ENCODE results near the gene TLCD3A.

DNA sequence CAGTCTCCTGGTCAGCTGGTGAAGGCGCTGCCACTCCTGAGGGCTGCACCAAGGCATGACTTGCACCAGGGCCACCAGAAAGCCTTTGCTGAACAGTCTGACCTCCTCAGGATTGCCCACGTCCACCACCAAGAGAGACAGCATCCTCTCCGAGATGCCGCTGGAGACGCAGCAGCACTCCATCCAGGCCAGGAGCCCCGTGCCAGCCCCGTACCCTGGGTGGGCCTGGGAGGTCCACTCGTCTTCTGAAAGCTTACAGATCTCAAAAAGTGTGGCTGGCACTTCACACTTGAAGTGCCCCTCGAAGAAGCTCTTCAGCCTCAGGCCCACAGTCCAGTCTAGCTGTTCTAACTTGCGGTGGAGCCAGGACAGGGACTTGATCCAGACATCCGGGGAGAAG, 13.0 kb downstream of the TLCD3A start:
- TF ChIP-seq POLR2A (IDR thresholded peaks at IDR 0.05) (no peak), POLR2AphosphoS5 (IDR thresholded peaks at IDR 0.05) (no peak), EP300 (IDR thresholded peaks at IDR 0.05) (no peak)
- TF ChIP-seq, protein P1, sequence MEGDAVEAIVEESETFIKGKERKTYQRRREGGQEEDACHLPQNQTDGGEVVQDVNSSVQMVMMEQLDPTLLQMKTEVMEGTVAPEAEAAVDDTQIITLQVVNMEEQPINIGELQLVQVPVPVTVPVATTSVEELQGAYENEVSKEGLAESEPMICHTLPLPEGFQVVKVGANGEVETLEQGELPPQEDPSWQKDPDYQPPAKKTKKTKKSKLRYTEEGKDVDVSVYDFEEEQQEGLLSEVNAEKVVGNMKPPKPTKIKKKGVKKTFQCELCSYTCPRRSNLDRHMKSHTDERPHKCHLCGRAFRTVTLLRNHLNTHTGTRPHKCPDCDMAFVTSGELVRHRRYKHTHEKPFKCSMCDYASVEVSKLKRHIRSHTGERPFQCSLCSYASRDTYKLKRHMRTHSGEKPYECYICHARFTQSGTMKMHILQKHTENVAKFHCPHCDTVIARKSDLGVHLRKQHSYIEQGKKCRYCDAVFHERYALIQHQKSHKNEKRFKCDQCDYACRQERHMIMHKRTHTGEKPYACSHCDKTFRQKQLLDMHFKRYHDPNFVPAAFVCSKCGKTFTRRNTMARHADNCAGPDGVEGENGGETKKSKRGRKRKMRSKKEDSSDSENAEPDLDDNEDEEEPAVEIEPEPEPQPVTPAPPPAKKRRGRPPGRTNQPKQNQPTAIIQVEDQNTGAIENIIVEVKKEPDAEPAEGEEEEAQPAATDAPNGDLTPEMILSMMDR (IDR thresholded peaks at IDR 0.05), result no peak

Data from gastroesophageal sphincter (tissue), 3 donors.